Activated CD4-positive, alpha-beta T cell treated with anti-CD3 and anti-CD28 coated beads, Interleukin-2, amount 50 U/mL, for 4 hours (primary cell): ENCODE measurements around the gene MACROD2.
"Not testable (repeated sequence)": the region's sequence is repeated elsewhere in the genome, so short reads cannot be mapped to it uniquely, and the experiment has no call there.

Experiments
- DNase-seq, 2 experiments: peaks; one replicate each; pipeline ENCODE4 v3.0.0-alpha.2; 2020

The MACROD2 gene

DNA sequence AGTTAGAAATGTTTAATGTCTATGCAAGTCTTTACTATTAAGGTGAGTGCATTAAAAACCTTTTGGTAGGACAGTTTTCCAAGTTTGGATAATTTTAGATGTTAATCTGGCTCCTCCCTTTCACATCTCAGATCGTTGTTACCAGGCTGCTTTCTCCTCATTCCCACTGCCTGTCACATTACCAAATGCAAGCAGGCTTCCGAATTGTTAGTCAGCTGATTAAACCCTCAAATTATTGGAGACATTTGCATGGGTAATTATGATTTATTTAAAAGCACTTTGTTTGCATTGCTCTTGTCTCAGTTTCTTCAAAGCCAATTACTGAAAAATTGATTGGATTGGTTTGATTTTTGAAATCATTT lies 1761.4 kb downstream of the MACROD2 start:
- DNase-seq: no peak

GRCh38 chr20:15759594-15759993 lies 1764.3 kb downstream of the MACROD2 start:
- no peak for DNase-seq

DNA sequence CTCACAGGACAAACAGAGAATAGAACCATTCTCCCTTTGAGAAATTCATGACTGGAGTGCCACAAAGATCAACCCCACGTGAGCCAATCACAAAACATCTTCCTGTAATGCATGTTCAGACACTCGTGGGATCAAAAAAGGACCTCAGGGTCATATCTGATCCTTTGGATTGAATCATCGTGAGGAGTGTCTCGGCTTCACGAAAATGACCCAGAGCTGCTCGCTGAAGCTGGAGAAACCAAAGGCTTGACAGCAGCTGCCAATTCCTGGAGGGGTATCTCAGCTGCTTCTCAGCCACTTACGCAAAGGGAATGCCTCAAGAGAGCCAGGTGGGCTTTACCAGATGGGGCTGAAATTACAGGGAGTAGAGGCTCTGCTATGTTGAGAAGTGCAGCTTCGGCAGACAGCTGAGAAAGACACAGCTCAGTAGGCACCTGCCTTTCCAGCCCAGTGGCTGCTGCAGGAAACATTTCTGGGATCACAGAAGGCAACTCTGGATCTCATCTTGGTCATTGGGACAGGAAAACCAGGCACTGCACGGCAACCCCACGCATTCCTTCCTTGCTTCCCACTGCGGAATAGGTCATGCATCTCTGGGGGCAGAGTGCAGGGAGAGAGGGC lies 1764.8 kb downstream of the MACROD2 start:
- no peak for DNase-seq

- no peak for DNase-seq
Observed at GRCh38 chr20:15763366-15763765, 1768.0 kb downstream of the MACROD2 start.

DNA sequence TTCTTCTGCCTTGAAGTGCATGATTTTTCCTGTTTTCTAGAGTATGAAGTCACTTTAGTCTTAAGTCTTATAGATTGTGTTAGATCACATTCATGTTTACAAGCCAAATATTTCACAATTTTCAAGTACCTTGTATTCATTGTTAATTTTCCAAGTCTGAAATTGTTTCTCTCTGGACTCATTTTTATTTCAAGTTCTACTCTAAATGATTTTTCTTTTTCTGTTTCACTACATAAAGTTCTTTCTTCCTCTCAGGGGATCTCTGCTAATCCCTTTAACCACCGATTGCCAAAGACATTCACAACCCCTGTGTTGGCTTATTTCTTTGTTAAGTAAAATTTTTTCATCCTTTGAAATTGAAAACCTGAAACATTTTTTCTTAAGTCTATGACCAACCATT lies 1772.3 kb downstream of the MACROD2 start:
- DNase-seq: no peak

- DNase-seq: no peak
Observed at GRCh38 chr20:15767999-15768741, 1772.9 kb downstream of the MACROD2 start.

GRCh38 chr20:15772826-15773225 lies 1777.5 kb downstream of the MACROD2 start:
- DNase-seq: no peak

DNA sequence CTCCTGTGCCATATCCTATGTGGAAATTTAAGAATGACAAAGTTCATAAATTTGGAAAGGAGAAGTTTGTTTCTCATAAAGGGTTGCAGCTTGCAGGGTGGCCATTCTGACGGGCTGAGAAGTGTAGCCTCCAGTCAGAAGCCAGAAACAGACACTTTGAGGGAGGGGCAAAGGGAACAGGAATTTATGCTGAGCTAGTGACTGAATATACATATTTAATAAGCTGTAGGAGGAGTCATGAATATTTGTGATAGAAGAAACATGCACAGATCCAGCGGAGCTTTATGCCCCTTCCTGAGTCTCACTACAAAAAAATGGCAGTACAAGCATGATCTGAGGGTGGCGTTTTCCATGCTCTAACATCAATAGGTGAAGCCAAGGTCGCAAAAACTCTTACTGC lies 1779.6 kb downstream of the MACROD2 start:
- no peak for DNase-seq

DNA sequence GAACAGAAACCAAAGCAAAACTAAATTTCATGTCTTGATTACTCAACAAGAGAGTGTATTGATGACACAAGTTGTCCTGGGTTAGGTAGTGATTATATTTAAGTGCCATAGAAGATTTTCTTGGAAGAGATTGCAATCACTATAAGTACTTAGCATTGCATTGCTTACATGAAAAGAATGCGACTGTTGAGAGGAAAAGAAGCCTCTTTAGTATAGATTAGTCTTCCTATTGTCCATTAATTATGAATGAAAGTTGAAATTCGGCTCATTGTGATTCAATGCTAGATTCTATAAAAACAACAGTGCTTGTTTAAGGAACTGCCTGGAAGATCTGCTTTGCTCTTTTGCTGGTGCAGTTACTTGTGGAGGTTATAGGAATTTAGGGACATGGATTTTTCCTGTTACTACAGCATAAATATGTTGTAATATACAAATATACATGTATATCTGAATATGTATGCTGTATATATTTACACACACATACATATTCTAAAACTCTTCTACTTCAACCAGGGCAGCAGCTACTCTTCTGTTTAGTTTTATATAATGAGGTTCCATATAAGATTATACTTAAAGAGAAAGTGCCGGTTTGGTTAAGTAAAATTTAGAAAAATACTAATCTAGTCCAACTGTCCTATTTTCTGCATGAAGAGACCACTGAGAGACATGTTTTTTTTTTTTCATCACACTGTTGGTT lies 1781.6 kb downstream of the MACROD2 start:
- no peak for DNase-seq

- no peak for DNase-seq
Observed at GRCh38 chr20:15784020-15784419, 1788.7 kb downstream of the MACROD2 start.

GRCh38 chr20:15789079-15789478 lies 1793.8 kb downstream of the MACROD2 start:
- DNase-seq: no peak

DNA sequence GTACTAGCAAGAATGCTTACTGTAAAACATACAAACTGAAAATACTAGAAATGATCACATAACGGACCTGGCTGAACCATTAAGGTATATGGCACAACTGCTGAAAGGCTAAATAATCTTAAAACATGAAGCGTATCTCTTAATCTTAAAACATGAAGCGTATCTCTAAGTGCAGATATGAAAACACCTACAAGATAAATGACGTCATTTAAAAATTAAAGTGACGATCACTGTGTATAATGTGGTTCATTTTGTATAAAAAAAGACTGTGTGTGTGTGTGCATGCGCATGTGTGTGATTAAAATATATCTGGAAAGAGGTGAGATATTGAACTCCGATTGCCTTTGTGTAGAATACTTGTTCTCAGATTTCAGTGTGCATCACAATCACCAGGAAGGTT lies 1797.5 kb downstream of the MACROD2 start:
- no peak for DNase-seq

DNA sequence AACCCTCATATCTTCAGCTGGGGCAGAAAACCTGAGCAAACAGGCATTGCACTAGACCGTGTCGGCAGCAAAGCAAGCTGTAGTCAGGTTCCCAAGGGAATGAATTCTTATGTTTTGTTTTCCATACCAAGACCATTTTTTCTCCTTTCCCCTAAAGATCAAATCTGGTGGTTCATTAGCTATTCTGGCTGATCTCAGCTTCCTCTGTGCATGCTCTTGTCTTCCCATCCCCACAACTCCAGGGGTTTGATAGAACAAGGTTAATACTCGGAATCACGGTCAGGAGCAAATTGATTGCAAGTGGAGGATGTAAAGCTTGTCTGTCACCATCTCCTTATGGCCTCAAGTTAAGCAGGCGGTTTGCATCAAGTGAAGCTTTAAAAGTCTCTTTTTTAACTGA lies 1799.1 kb downstream of the MACROD2 start:
- no peak for DNase-seq

- no peak for DNase-seq
Observed at GRCh38 chr20:15795305-15796019, 1800.1 kb downstream of the MACROD2 start.

- no peak for DNase-seq
Observed at GRCh38 chr20:15799871-15800270, 1804.6 kb downstream of the MACROD2 start.

DNA sequence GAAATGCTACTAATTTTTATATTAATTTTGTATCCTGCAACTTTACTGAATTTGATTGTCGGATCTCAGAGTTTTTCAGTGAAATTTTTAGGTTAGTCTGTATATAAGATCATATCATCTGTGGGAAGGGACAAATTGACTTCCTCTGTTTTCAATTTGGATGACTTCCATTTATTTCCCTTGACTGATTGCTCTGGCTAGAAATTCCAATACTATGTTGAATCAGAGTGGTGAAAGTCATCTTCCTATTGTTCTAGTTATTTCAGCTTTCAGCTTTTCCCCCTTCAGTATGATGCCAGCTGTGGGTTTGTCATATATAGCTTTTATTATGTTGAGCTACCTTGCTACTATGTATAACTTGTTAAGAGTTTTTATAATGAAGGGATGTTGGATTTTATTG lies 1806.7 kb downstream of the MACROD2 start:
- DNase-seq: no peak

GRCh38 chr20:15805154-15805553 lies 1809.8 kb downstream of the MACROD2 start:
- DNase-seq: no peak

GRCh38 chr20:15806105-15806504 lies 1810.8 kb downstream of the MACROD2 start:
- no peak for DNase-seq

DNA sequence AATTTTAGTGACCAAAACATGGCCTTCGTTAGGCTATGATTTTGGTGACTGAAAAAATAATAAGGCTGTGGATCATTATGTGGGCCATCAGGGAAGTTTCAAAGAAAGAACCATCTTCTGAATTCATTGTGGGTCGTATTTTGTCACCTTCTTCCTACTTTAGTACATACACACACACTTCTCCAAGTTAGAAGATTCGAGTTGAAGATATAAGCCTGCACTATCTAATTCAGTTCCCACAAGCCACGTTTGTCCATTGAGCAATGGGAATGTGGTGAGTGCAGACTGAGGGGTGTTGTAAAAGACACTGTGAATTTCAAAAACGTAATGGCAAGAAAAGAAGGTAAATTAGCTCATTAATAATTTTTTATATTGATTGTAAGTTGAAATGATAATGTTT lies 1812.0 kb downstream of the MACROD2 start:
- DNase-seq: no peak

- not testable (repeated sequence) for DNase-seq
Observed at GRCh38 chr20:15807771-15808170, 1812.5 kb downstream of the MACROD2 start.

- DNase-seq: no peak
Observed at GRCh38 chr20:15811951-15812350, 1816.6 kb downstream of the MACROD2 start.

DNA sequence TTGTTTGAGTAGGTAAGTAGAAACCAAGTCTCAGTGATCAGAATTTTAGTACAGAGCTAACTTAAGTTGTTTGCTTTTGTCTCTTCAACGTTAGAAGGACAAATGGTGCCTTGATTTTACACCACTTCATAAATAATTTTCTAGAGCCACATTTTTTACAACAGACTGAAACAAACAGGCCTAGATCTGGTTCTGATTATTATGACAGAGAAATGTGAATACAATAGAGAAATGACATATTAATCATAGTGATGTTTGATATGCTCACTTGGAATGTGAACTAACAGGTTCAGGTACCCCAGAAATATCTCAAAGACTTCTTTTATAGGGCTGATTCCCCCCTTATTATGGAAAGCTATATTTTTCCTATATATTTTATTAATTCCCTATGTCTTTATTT lies 1817.4 kb downstream of the MACROD2 start:
- DNase-seq: no peak

DNA sequence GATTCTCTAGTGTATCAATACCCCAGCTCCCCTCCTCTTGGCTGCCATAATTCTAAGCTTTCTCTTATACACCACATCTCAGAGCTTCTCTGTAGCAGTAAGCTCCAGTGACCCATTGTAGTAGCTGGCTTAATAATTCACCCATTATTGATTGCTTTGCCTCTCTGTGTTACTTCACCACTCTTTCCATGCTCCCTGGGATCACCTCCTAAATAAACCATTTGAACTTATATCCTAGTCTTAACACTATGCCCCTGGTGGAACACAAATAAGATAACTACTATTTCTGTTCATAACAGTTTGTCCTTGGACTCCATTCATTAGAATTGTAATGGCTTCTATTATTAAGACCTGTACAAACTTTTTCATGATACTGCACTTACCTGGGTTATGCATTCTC lies 1819.0 kb downstream of the MACROD2 start:
- DNase-seq: no peak

DNA sequence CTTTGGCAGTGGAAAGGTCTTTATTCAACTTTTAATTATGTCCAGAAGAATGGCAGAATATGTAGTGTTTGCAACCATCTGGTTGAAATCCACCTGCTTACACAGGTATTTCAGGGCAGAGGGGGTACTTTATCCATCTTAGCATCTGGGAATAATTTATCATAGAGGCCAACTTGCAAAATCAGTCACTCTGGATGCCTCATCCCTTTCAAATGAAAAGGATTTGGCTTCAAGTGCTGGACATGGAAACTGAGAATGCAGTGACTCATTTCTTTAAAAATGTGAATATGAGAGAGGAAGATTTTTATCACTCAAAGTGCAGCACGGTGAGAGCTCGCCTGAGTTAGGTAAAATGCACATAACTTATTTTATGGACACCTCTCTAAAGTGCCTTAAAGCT lies 1819.6 kb downstream of the MACROD2 start:
- no peak for DNase-seq
